Esophagus squamous epithelium (tissue), 4 donors: ENCODE results near the gene CDS2.

ENCODE experiments used
- CTCF ChIP-seq, 6 experiments: fragments of 450-650 bp in 4 of 6; fragments of 200-600 bp in 2 of 6; sonication (generic) in 2 of 6; IDR thresholded peaks; one replicate each; pipeline ENCODE4 v1.5.1; 2016 to 2019; ENCODE audit warnings: antibody characterized with exemption in 6 of 6, mild to moderate bottlenecking in 4 of 6, moderate library complexity in 4 of 6
- POLR2A ChIP-seq, 4 donors: fragments of 450-650 bp; IDR thresholded peaks; one replicate each; pipeline ENCODE4 v1.6.1; 2017; ENCODE audit warnings: antibody characterized with exemption in 4 of 4, mild to moderate bottlenecking in 4 of 4, moderate library complexity in 3 of 4

- TF ChIP-seq CTCF (IDR thresholded peaks at IDR 0.05): peak in 1 of 6 experiments; percentile 35
- TF ChIP-seq POLR2A (IDR thresholded peaks at IDR 0.05): no peak
Observed at GRCh38 chr20:5153612-5154542, 27.1 kb downstream of the CDS2 start.
